Activated naive CD4-positive, alpha-beta T cell treated with Interleukin-2 at 50 U/mL for 16 hours (primary cell): ENCODE results near the gene PRKD1.
"Not testable (repeated sequence)": the region's sequence is repeated elsewhere in the genome, so short reads cannot be mapped to it uniquely, and the experiment has no call there.

ENCODE experiments used
- DNase-seq: peaks from one replicate; pipeline ENCODE4 v3.0.0-alpha.2; 2020

Gene PRKD1

DNA sequence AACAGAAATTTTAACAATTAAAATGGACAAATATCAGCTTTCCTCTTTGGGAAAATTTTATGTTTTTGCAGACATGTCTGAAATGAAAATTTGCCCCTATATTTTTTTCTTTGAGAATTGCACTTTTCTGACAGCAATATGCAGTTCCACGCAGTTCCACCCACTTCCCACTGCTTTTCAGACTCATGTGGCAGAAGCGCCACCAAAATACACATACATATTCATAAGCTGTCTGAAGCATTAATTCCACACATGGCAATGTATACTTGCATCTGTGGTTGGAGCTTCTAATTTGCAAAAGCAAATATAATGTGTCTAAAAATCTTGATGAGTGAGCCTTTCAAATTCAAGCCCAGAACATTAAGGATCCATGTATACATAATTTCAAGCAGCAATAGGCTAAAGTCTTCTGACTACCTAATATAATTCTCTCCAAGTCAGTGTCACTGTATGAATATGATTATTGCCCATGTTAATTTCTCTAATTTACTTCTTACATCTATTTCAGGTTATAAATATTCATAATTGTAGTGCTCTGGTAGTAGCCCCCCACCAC is 129.5 kb downstream of the PRKD1 start:
- DNase-seq: no peak

DNA sequence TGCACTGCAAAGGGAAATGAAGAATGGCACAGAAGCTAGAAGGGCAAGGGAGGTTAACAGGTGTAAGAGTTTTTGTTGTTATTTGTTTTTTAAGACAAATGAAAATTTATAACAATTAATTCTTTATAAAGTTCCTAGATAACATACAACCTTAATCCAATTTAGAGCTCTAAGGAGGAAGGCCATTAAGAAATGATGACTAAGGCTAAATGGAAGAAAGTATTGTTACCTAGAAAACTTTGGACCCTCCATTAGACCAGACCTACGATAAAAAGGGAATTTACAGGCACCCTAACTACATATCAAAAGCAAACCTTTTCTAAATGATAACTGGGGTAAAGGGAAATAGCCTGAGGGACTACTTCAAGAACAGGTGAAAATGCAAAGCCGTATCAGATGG is 130.8 kb downstream of the PRKD1 start:
- no peak for DNase-seq

DNA sequence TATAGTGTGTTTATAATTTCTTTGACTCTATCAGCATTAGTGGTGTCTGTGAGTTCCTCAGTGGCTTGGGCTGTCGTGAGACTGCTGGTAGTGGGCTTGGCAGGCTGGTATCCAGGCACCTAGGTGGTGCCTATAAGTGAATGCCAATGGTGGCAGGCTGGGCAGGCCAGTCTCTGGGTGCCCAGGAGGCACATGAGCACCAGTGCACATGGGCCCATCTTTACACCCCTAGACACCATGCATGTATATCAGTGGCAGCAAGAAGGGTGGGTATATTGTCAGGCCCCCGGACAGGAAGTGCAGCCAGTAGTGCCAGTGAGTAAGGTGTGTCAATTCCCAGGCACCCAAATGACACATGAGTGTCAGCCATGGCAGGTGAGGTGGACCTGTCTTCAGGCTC is 138.2 kb downstream of the PRKD1 start:
- DNase-seq: no peak

DNA sequence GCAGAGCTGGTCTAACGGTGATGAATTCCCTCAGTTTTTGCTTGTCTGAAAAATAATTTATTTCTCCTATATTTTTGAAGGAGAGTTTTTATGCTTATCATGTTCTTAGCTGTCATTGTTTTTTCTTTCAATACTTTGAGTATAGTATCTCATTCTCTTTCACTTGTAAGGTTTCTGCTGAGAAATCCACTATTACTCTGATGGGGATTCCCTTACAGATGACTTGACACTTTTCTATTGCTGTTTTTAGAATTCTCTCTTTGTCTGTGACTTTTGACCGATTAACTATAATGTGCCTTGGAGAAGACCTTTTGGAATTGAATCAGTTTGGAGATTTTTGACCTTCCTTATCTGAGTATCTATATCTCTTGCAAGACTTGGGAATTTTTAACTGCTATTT is 139.6 kb downstream of the PRKD1 start:
- no peak for DNase-seq

DNA sequence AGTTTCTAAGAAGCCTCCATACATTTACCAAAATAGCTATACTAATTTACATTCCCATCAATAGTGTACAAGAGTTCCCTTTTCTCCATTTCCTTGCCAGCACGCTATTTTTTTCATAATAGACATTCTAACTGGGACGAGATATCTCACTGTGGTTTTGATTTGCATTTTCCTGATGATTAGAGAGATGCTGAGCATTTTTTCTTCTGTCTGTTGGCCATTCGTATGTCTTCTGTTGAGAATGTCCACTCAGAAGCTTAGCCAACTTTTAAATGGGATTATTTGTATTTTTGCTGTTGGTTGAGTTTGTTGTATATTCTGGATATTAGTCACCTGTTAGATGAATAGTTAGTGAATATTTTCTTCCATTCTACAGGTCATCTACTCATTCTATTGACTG is 144.1 kb downstream of the PRKD1 start:
- no peak for DNase-seq

DNA sequence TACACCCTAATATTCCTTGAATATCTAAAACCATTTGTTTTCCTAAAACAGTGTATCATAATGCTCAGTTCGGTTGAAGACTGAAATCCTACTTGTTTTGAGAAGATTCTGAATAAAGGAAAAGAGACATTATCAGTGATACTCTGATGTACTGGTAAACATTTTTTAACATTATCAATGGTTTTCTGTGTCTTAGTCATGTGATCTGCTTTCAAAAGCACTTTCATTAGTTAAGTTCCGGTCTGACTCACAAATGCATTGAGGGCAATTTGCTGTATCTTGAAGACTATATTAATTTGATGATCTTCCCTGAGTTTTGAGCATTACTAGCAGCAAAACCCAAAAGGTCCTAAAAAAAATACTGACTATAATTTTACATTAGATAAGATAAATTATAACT is 145.6 kb downstream of the PRKD1 start:
- DNase-seq: no peak

DNA sequence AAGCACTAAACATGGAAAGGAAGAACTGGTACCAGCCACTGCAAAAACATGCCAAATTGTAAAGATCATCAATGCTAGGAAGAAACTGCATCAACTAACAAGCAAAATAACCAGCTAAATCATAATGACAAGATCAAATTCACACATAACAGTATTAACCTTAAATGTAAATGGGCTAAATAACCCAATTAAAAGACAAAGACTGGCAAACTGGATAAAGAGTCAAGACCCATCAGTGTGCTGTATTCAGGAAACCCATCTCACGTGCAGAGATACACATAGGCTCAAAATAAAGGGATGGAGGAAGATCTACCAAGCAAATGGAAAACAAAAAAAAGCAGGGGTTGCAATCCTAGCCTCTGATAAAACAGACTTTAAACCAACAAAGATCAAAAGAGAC is 150.5 kb downstream of the PRKD1 start:
- DNase-seq: not testable (repeated sequence)

DNA sequence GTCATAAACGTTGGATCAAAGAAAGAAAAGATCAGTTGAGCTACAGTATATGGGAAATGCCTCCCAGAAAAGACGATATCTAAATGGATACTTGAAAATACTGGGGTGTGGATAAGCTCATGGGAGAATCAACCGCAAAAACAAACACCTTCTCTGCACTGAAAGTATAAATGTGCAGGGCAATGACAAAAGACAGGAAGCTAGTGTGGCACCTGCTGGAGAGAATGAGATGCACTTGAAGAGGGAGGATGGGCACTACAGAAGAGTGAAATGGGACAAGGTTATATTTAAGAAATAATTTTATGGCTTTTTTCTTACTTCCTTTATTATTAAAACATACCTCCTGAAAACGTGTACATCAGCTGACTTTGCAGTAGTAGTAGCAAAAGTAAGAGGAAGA is 153.7 kb downstream of the PRKD1 start:
- no peak for DNase-seq

DNA sequence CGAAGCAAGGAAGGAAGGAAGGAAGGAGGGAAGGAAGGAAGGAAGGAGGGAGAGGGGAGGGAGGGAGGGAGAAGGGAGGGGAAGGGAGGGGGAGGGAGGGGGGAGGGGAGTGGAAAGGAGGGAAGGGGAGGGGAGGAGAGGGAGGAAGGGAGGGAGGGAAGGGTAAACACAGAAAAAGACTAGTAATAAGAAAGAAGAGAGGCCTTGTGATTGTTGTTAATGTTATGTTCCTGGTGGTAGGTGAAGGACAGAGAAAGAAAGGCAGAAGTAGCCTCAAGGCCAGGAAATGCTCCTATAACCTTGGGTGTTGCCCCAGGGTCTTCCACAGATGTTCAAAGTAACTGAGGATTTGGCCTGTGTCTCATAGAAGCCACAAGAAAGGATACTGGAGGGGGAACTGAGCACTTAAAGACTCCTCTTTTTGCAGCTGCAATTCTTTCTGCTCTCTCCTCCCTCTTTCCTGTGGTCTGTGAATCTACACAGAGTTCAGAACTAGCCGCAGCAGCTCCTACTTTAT is 164.2 kb downstream of the PRKD1 start:
- DNase-seq: no peak

DNA sequence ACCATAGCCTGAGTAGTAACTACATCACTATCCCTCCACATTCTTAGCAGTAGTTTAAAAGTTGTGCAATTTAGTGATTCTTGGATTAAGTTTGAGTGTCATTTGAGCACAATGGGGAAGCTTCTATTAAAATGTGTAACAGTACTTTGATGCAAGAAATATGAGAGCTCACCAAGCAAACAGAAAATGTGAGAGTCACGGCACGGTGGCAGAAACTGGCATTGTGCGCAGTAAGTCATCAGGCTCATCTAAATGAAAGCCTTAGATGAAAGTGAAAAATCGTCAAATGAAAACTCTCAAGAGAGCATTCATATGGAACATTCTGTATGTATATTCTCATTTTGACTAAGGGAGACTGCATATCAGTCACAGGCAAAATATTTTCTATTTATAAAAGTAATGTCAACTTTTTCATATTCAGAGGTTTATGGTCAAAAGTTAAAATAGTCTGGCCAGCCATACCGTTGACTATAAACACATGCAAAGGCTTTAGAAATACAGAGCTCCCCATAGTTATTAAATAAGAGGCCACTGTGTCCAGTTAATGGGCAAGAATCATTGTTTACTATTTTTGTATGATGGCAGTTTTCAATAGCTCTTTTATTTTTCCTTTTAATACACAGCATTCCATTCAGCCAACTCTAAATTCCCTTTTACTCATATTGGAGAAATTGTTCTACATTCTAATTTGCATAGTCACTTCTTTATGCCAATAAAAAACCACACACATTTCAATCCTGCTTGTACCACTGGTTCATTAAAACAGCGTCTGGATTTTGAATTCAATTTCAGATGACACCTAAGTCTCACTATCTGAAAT is 167.9 kb downstream of the PRKD1 start:
- DNase-seq: no peak

DNA sequence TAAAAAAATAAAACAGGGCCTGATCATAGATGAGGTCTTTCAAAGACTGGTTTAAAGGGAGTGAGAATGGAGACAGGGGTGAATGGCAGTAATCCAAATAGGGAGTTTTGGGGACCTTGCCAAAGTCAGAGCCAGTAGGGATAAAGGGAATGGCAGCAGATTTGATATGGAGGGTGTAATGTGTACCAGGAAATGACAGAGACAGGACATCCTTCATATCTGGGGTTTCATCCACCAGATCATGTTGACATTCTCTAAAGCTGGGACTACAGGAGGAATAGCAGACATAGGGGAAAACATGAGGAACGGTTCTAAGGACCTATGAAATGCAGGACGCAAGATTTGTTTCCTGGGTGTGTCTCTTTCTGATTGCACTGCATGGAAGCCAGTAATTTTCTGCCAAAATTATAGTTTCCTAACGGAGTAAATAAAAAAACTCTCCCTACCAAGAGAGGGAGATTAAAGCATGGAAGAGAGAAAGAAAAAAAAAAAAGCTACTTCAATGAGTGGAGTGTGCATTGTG is 169.9 kb downstream of the PRKD1 start:
- DNase-seq: no peak

DNA sequence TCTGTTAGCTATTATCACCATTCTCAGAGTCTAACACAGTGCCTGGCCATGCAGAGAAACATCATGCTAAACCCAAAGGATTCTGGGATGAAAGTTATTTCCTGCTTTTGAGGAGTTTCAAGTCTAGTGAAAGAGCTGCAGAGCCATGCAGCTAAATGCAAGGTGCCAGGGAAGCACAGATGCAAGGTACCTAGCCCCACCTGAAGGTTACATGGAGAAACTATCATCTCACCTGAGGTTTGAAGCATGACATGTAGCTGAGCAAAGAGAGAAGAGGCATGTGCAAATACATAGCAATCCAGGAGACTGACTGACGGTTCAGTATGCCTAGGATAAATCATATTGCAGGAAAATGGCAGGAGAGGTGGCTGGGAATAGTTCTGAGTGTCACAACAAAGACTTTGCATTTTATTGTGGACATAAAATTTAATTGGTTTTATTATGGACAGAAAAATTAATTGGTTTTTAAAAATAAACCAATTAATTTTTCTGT is 170.4 kb downstream of the PRKD1 start:
- DNase-seq: no peak

DNA sequence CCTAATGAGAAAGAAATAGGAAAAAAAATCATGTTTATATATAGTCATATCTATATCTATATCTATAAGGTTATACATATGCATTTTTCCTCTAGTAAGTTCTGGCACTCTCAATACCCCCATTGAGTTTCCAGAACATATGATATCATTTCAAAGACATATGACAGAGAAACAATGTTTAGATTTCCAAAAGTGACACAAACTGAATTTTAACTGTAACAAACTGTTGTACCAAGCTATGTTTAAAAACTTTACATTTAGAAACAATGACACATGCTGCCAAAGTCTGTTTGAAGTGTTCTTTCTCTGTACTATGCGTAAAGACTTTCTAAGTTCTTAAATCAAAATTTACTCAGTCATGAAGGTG is 171.6 kb downstream of the PRKD1 start:
- DNase-seq: no peak

DNA sequence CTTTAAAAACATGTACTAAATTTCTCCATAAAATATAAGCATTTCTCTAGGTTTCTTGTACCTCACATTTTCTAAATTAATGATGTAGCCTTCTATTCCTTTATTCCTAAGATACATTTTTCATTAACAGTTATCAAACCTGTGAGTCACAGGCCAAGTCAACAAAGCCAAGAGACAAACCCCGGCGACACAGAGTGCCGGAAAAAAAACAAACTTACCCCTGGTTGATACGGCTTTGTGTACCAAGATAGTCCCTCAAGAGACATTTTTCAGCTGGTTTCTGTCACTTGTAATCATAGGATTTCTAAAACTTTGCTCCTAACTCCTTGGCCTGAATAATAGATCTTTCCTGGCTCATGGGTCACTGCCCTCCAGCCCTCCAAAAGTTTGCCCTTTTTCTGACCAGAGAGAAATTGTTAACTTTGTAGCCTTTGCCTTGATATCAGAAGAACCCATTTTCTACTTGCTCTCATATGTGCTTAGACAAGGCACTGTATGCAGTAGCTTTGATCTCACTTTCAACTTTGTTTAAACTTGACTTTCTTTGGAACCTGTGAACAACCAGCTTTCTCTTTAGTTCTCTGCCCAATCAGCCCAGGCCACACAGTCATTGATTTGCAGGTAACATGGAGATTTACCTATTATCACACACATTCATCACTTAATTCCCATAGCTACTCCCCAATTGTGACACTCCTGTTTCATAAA is 172.2 kb downstream of the PRKD1 start:
- DNase-seq: no peak

DNA sequence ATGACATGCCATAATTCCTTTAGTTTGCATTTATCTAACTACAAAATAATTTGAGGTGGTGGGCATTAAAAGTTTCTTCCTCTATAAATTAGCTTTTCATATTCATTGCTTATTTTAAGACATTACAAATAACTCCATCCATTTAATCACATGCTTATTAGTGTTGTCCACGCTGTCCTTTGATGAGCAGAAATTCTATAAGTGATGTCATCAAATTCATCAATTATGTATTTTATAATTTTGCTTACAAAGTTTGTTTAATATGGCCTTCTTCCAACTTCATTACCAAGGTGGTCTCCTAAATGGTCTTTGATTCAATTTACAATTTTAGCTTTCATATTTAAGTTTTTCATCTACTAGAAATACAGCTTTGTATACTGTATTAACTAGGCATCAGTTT is 173.5 kb downstream of the PRKD1 start:
- no peak for DNase-seq

DNA sequence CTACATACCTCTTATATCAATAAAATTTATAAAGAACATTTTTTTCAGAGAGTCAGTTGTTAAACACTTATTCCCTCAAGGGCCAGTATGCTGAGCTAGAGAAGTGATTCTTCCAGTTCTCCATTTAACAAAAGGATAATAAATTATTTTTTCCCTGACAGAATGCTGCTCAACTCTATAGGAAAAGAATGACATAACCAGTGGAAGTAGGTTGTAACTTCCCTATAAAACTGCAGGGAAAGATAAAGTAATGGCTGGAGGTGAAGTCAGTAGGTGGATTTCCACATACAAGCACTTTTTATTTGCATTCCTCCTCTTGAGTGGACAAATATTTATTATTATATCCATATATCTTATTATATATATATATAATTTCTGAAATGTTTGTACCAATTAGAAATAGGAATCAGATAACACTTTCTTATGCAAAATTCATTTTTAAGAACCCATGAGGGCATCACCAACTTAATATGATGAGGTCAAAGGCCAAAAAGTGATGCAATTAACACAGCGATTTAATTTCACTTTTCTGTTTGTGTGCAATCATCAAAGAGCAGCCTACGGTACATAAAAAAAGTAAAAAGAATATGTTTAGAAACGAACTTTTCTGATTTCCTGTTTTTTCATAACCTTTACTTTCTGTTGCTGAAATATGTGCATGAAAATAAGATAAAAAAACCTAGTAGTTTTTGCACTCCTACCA is 175.3 kb downstream of the PRKD1 start:
- no peak for DNase-seq

DNA sequence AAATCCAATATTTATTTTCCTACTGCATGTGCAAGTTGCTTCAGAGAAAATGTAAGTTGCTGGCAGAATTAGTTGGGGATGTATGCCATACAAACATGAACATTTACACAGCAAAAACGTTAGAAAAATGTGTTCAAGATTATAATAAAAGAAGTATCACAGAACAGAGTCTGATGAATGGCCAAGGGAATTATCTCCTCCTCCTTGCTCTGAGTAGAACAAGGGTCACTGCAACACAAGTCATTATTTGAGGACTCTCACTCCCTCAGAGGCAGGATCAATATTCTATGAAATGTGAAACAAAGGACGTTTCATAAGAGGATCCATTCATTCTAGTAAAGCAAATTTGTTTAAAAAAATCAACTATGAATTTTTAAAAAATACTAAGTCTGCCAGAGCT is 177.8 kb downstream of the PRKD1 start:
- no peak for DNase-seq

DNA sequence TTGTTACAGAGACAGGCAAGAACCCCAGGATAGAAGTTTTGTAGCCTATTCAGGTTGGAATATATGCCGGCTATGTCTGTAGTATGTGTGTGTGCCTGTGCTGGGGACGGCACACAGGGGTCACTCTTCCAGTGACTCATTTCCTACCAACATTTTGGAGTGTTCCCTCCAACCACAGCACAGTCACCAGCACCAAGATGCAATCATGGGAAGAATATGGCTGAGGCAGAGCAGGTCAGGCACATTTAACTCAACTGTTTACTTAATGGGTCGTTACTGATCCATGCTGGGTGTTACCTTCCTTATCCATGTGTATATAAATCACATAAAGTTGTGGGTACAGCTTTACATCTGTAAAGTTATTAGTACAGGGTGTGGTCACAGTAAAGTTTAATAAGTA is 178.3 kb downstream of the PRKD1 start:
- no peak for DNase-seq

DNA sequence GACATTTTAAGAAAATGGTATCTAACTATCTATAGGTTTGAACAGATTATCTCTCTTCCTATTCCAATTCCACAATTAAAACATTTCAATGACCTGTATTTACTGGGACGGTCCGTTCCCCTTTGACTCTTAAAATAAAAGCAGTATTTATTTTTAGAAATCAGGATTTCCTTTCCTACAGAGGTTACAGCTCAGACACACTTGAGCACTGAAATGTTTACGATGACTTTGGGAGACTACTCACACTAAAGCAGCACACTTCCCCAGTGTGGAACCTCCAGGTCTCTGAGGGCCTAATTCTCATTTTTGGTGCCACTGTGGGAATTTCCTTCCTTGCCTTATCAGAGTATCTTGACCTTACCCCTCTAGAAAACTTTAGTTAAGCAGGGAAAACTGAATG is 181.8 kb downstream of the PRKD1 start:
- DNase-seq: no peak

DNA sequence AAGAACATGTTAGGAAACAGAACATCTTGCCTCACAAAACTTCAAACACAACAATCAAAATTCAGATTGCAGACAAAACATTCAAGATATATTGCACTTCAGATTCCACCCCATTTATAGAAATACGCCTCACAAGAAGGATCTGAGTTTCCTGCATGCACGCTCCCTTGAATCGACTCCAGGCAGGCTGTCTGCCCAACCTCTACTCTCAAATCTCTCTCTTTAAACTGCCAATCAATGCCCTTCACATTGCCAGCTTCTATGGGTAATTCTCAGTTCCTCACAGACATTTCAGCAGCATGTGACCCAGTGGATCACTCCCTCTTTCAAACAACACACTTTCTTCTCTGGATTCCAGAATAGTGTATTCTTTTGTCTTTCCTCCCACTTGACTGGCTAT is 184.1 kb downstream of the PRKD1 start:
- DNase-seq: no peak

DNA sequence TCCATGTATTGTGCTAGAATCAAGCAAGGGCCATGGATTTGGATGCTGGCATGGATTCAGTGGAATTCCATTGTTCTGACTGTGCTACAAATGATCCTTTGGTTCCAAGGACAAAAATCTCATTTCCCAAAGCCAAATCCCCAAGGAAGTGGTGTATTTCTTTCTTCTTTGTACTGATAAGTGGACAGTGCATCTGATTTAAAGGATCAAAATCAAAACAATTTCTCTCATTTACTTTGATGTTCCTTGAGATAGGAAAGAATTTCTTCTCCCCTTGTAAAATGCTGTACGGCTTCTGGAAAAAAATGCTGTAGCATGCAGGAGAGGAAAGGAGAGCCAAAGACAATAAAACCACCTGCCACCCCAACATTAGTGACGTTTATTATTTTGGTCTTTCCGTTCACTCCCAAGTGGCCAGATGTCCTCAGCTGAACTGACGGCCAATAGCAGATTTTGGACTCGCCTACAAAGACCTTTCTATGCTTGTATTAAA is 185.7 kb downstream of the PRKD1 start:
- DNase-seq: no peak

DNA sequence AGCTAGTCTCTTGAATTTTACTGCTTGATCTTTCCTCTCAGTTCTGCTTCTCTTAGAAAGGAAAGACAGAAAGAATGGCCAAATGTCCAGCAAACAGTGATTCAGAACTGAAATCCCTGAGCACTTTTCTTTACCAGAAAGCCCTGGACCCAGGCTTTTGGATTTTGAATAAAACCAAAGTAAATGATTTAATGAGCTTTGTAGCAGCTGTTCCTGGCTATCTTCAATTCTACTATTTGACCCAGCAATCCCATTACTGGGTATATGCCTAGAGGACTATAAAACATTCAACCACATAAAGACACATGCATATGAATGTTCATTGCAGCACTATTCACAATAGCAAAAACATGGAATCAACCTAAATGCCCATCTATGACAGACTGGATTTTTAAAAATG is 187.2 kb downstream of the PRKD1 start:
- no peak for DNase-seq

DNA sequence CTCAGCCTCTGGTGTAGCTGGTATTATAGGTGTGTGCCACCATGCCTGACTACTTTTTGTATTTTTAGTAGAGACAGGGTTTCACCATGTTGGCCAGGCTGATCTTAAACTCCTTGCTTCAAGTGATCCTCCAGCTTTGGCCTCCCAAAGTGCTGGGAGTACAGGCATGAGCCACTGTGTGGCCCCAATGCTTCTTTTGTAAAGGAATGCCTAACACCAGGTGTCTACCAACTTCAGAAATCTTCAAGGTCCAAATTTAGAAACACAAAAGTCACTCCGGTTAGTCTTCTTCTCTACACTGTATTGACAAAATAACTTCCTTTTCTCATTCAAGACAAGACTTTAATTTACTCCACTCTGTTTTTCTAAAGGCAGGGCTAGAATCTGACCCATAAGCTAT is 188.7 kb downstream of the PRKD1 start:
- no peak for DNase-seq
